B cell (primary cell): Measurements from ENCODE around the gene ULBP1.

Experiments
- CTCF ChIP-seq: fragments of 200-600 bp; IDR thresholded peaks from one replicate; pipeline ENCODE4 v1.8.0; 2022; ENCODE audit warnings: antibody characterized with exemption, mild to moderate bottlenecking
- EZH2 ChIP-seq: IDR thresholded peaks from 2 replicates; pipeline ENCODE4 v1.6.1; 2012; ENCODE audit warnings: borderline replicate concordance, low read depth, mild to moderate bottlenecking, moderate library complexity, low read length; ENCODE audit not compliant: insufficient read depth, poor library complexity, severe bottlenecking

- no peak for TF ChIP-seq CTCF
- TF ChIP-seq EZH2 = no peak
These were observed 32.2 kb upstream of the ULBP1 start for GRCh38 chr6:149931501-149931900.
